Activated effector memory CD4-positive, alpha-beta T cell treated with anti-CD3 and anti-CD28 coated beads, Interleukin-2, amount 50 U/mL, for 16 hours (primary cell): ENCODE measurements around the gene RNF220.
A peak's percentile ranks its signal among the peaks of the same experiment; 100 is the strongest.

Source experiments
- DNase-seq: peaks from one replicate; pipeline ENCODE4 v3.0.0-alpha.2; 2020

The RNF220 gene

GRCh38 chr1:44591381-44591780, 186.3 kb downstream of the RNF220 start:
- DNase-seq = no peak

- no peak for DNase-seq
These were observed 187.4 kb downstream of the RNF220 start for GRCh38 chr1:44592208-44593145.

GRCh38 chr1:44594353-44594752, 189.3 kb downstream of the RNF220 start:
- no peak for DNase-seq

- DNase-seq = peak; percentile 93
These were observed 190.0 kb downstream of the RNF220 start for GRCh38 chr1:44594871-44595735.

- no peak for DNase-seq
These were observed 191.5 kb downstream of the RNF220 start for GRCh38 chr1:44596511-44596910.

GRCh38 chr1:44598167-44598566, 193.1 kb downstream of the RNF220 start:
- DNase-seq = no peak

- DNase-seq = no peak
These were observed 197.9 kb downstream of the RNF220 start for GRCh38 chr1:44602634-44603628.

GRCh38 chr1:44603718-44604117, 198.7 kb downstream of the RNF220 start:
- no peak for DNase-seq

- no peak for DNase-seq
These were observed 199.3 kb downstream of the RNF220 start for GRCh38 chr1:44604157-44604955.

GRCh38 chr1:44605914-44606615, 201.0 kb downstream of the RNF220 start:
- no peak for DNase-seq

GRCh38 chr1:44606701-44607281, 201.7 kb downstream of the RNF220 start:
- DNase-seq = no peak

- DNase-seq = no peak
These were observed 203.1 kb downstream of the RNF220 start for GRCh38 chr1:44608141-44608540.

- DNase-seq = peak; percentile 66
These were observed 204.3 kb downstream of the RNF220 start for GRCh38 chr1:44609412-44609767.

- DNase-seq = no peak
These were observed 204.9 kb downstream of the RNF220 start for GRCh38 chr1:44609768-44610526.

GRCh38 chr1:44610527-44611148, 205.6 kb downstream of the RNF220 start:
- DNase-seq = no peak

- no peak for DNase-seq
These were observed 206.4 kb downstream of the RNF220 start for GRCh38 chr1:44611419-44611818.

- DNase-seq = no peak
These were observed 206.8 kb downstream of the RNF220 start for GRCh38 chr1:44611866-44612265.

- DNase-seq = no peak
These were observed 208.9 kb downstream of the RNF220 start for GRCh38 chr1:44613941-44614340.

- DNase-seq = no peak
These were observed 211.4 kb downstream of the RNF220 start for GRCh38 chr1:44616284-44616990.
